PC-9 (cell line): ENCODE data around the gene MYBPC3. TPM values are rescaled to one million over a fixed set of nuclear protein-coding genes. Genes with fewer than 3 reads are reported as not detected.

Source experiments
- BruUV-seq: library from RNA; stranded (reverse); fragments of 400-500 nt; replicated peaks from 2 replicates; lab custom pipeline; 2021; lab: Mats Ljungman, UMichigan
- CTCF ChIA-PET: fragments of 300-600 bp; sonication (Branson Sonifier 250); formaldehyde crosslinking; loops from one replicate; lab custom pipeline; 2022; ENCODE audit warnings: antibody characterized with exemption; lab: Charles Lee
- POLR2A ChIA-PET: fragments of 300-600 bp; sonication (Branson Sonifier 250); formaldehyde crosslinking; loops from one replicate; lab custom pipeline; 2022; ENCODE audit warnings: antibody characterized with exemption; ENCODE audit not compliant: unreplicated experiment; lab: Charles Lee
- DNase-seq, 2 experiments: peaks; one replicate each; pipeline versions ENCODE4 v3.0.0 to v3.0.0-alpha.2; 2015 to 2022; ENCODE audit warnings: mixed read lengths in 1 of 2
- H2AFZ ChIP-seq: fragments of 200-600 bp; sonication (generic); 2 replicates; pipeline ENCODE4 v1.8.1; 2017; ENCODE audit warnings: antibody characterized with exemption
- H3F3A ChIP-seq: fragments of 200-600 bp; sonication (generic); 2 replicates; pipeline ENCODE4 v1.8.1; 2017; ENCODE audit warnings: antibody characterized with exemption, mild to moderate bottlenecking, low read depth; ENCODE audit not compliant: insufficient read depth
- H3K27ac ChIP-seq: fragments of 200-600 bp; sonication (generic); 2 replicates; pipeline ENCODE4 v1.6.1; 2016; ENCODE audit warnings: mixed run types
- H3K27me3 ChIP-seq: fragments of 200-600 bp; sonication (generic); 2 replicates; pipeline ENCODE4 v1.6.1; 2016; ENCODE audit warnings: low read depth, mixed run types; ENCODE audit not compliant: insufficient read depth
- H3K36me3 ChIP-seq: fragments of 200-600 bp; sonication (generic); 2 replicates; pipeline ENCODE4 v1.6.1; 2016; ENCODE audit warnings: low read depth, mixed run types
- H3K4me1 ChIP-seq: fragments of 200-600 bp; sonication (generic); replicated peaks from 2 replicates; pipeline ENCODE4 v1.6.1; 2016; ENCODE audit warnings: mixed run types; ENCODE audit not compliant: insufficient read depth
- H3K4me2 ChIP-seq: fragments of 200-600 bp; sonication (generic); 2 replicates; pipeline ENCODE4 v1.6.1; 2017; ENCODE audit warnings: mixed run types
- H3K4me3 ChIP-seq: fragments of 200-600 bp; sonication (generic); 2 replicates; pipeline ENCODE4 v1.6.1; 2016; ENCODE audit warnings: mixed run types
- H3K79me2 ChIP-seq: fragments of 200-600 bp; sonication (generic); 2 replicates; pipeline ENCODE4 v1.6.1; 2017; ENCODE audit warnings: low read depth, mixed run types
- H3K9me2 ChIP-seq: fragments of 200-600 bp; sonication (generic); 2 replicates; pipeline ENCODE4 v1.8.1; 2017; ENCODE audit warnings: mild to moderate bottlenecking; ENCODE audit not compliant: insufficient read depth
- H3K9me3 ChIP-seq: fragments of 200-600 bp; sonication (generic); 2 replicates; pipeline ENCODE4 v1.8.1; 2016; ENCODE audit warnings: low read depth; ENCODE audit not compliant: insufficient read depth
- H4K20me1 ChIP-seq: fragments of 200-600 bp; sonication (generic); 2 replicates; pipeline ENCODE4 v1.8.1; 2017; ENCODE audit not compliant: insufficient read depth
- CTCF ChIP-seq: fragments of 200-600 bp; sonication (generic); conservative IDR thresholded peaks from 2 replicates; pipeline ENCODE4 v1.6.1; 2017; ENCODE audit warnings: mixed run types, antibody characterized with exemption, mild to moderate bottlenecking, moderate library complexity
- EZH2 ChIP-seq: fragments of 200-600 bp; sonication (generic); IDR thresholded peaks from 2 replicates; pipeline ENCODE4 v1.8.0; 2017; ENCODE audit warnings: antibody characterized with exemption, low read depth
- intact Hi-C: fragments of 100-400 bp; cut with micrococcal nuclease; formaldehyde crosslinking; loops from one replicate; pipeline ENCODE4 v1.10.0; 2022; ENCODE audit not compliant: unreplicated experiment
- total RNA-seq: library from RNA; stranded (reverse); gene quantifications from 2 replicates; pipeline ENCODE4 v1.2.3, GENCODE V29; 2021

The MYBPC3 gene
- total RNA-seq, 1 experiment from 2014 or later: not detected

- H3K4me3 ChIP-seq: no peak overlapping the region
These were observed 23.1 kb upstream of the MYBPC3 start for GRCh38 chr11:47375546-47376085.

GRCh38 chr11:47375020-47375419, 22.5 kb upstream of the MYBPC3 start:
- no peaks in the 10 kb centered on the region for H3F3A ChIP-seq
- no peak for TF ChIP-seq EZH2
- TF ChIP-seq CTCF: no peak
- H4K20me1 ChIP-seq: no peaks in the 10 kb centered on the region
- no TSS peak for BruUV-seq
- POLR2A ChIA-PET: no interaction called here
- intact Hi-C loops: loop anchor here (2.0 kb wide), 1 partner anchor 242 kb away; no protein-coding TSS in a partner anchor
- H3K4me3 ChIP-seq: no peak overlapping the region
- H3K9me2 ChIP-seq: no peaks in the 10 kb centered on the region
- H3K36me3 ChIP-seq: no peaks in the 10 kb centered on the region
- CTCF ChIA-PET: interaction anchor here (0.8 kb wide), 1 partner anchor 41 kb away, joined by 4 read pairs; no protein-coding TSS in a partner anchor
- no peaks in the 10 kb centered on the region for H3K27me3 ChIP-seq
- H3K9me3 ChIP-seq: no peaks in the 10 kb centered on the region
- H3K4me1 ChIP-seq: no peaks in the 10 kb centered on the region
- no peak overlapping the region for H3K27ac ChIP-seq
- no peak overlapping the region for H3K4me2 ChIP-seq
- no peaks in the 10 kb centered on the region for H3K79me2 ChIP-seq
- DNase-seq: no peak
- H2AFZ ChIP-seq: no peak overlapping the region

More at GRCh38 chr11:47375546-47376085, 23.1 kb upstream of the MYBPC3 start:
- peak in 1 of 2 experiments; percentile 9 for DNase-seq
- Histone ChIP-seq H3K27ac (no peak overlapping the region), H3K9me2 (no peaks in the 10 kb centered on the region), H3F3A (no peaks in the 10 kb centered on the region), H3K4me1 (no peaks in the 10 kb centered on the region), H3K9me3 (no peaks in the 10 kb centered on the region), H3K27me3 (no peaks in the 10 kb centered on the region), H2AFZ (no peak overlapping the region), H3K79me2 (no peaks in the 10 kb centered on the region), H4K20me1 (no peaks in the 10 kb centered on the region), H3K4me2 (no peak overlapping the region), H3K36me3 (no peaks in the 10 kb centered on the region)
- CTCF ChIA-PET: no interaction called here
- BruUV-seq: no TSS peak
- intact Hi-C loops: loop anchor here (2.0 kb wide), 1 partner anchor 241 kb away; no protein-coding TSS in a partner anchor
- POLR2A ChIA-PET: no interaction called here
- TF ChIP-seq CTCF (no peak), EZH2 (no peak)

GRCh38 chr11:47374720-47375019, 22.2 kb upstream of the MYBPC3 start:
- no peak for DNase-seq
- no peaks in the 10 kb centered on the region for H3K4me1 ChIP-seq
- no peaks in the 10 kb centered on the region for H3K9me2 ChIP-seq
- CTCF ChIA-PET: interaction anchor here (0.5 to 1.4 kb wide), 6 partner anchors 38 to 289 kb away, joined by 3 to 9 read pairs (median 4); partner anchors contain the start of gene DDB2
- no peaks in the 10 kb centered on the region for H3F3A ChIP-seq
- intact Hi-C loops: loop anchor here (1.0 to 2.0 kb wide), 3 partner anchors 34 to 242 kb away; partner anchors contain the start of gene SLC39A13
- H3K79me2 ChIP-seq: no peaks in the 10 kb centered on the region
- TF ChIP-seq EZH2 (no peak), CTCF (no peak)
- no peaks in the 10 kb centered on the region for H4K20me1 ChIP-seq
- H2AFZ ChIP-seq: no peak overlapping the region
- H3K27ac ChIP-seq: no peak overlapping the region
- POLR2A ChIA-PET: interaction anchor here (0.6 kb wide), 2 partner anchors 53 to 342 kb away, joined by 5 to 9 read pairs; no protein-coding TSS in a partner anchor
- H3K36me3 ChIP-seq: no peaks in the 10 kb centered on the region
- H3K4me2 ChIP-seq: no peak overlapping the region
- no peak overlapping the region for H3K4me3 ChIP-seq
- no peaks in the 10 kb centered on the region for H3K27me3 ChIP-seq
- H3K9me3 ChIP-seq: no peaks in the 10 kb centered on the region
- no TSS peak for BruUV-seq
